Measurements from ENCODE around the gene ENOX1. TPM values are rescaled to one million over a fixed set of nuclear protein-coding genes. Genes with fewer than 3 reads are reported as not detected.
A peak's percentile ranks its signal among the peaks of the same experiment; 100 is the strongest.
"Not testable (repeated sequence)": the region's sequence is repeated elsewhere in the genome, so short reads cannot be mapped to it uniquely, and the experiment has no call there.

The ENOX1 gene
- total RNA-seq, 1 donor from 2014 or later = 0.79 TPM

- DNase-seq (ENCODE audit: low read depth) (no peak), FAIRE-seq (no peak)
- no peaks in the 10 kb centered on the region for H3K36me3 ChIP-seq (ENCODE audit: control insufficient read depth, insufficient read depth, low read length)
- H3K27me3 ChIP-seq (ENCODE audit: control insufficient read depth, insufficient read depth, low read length) = no peaks in the 10 kb centered on the region
- H3K4me3 ChIP-seq (ENCODE audit: low read depth, low read length) = no peak overlapping the region
- TF ChIP-seq CTCF (IDR thresholded peaks at IDR 0.05; ENCODE audit: insufficient read depth, low read length, severe bottlenecking) = no peak
Measured at GRCh38 chr13:43170506-43170905, 616.3 kb downstream of the ENOX1 start.

GRCh38 chr13:43168434-43168833 is 618.3 kb downstream of the ENOX1 start:
- not testable (repeated sequence) for H3K36me3 ChIP-seq (ENCODE audit: control insufficient read depth, insufficient read depth, low read length); H3K4me3 ChIP-seq (ENCODE audit: low read depth, low read length); H3K27me3 ChIP-seq (ENCODE audit: control insufficient read depth, insufficient read depth, low read length); FAIRE-seq; DNase-seq (ENCODE audit: low read depth)

GRCh38 chr13:43167731-43168130 is 619.0 kb downstream of the ENOX1 start:
- DNase-seq (ENCODE audit: low read depth) (no peak), FAIRE-seq (no peak)
- H3K36me3 ChIP-seq (ENCODE audit: control insufficient read depth, insufficient read depth, low read length) = no peaks in the 10 kb centered on the region
- H3K4me3 ChIP-seq (ENCODE audit: low read depth, low read length) = no peak overlapping the region
- no peaks in the 10 kb centered on the region for H3K27me3 ChIP-seq (ENCODE audit: control insufficient read depth, insufficient read depth, low read length)
- TF ChIP-seq CTCF (IDR thresholded peaks at IDR 0.05; ENCODE audit: insufficient read depth, low read length, severe bottlenecking) = no peak

GRCh38 chr13:43166644-43167457 is 619.9 kb downstream of the ENOX1 start:
- H3K27me3 ChIP-seq (ENCODE audit: control insufficient read depth, insufficient read depth, low read length) = no peaks in the 10 kb centered on the region
- FAIRE-seq = peak; percentile 81
- no peak for TF ChIP-seq CTCF (IDR thresholded peaks at IDR 0.05; ENCODE audit: insufficient read depth, low read length, severe bottlenecking)
- no peak overlapping the region for H3K4me3 ChIP-seq (ENCODE audit: low read depth, low read length)
- no peaks in the 10 kb centered on the region for H3K36me3 ChIP-seq (ENCODE audit: control insufficient read depth, insufficient read depth, low read length)
- DNase-seq (ENCODE audit: low read depth) = no peak

Other genes with a start within 250 kb of the ENOX1 start
- gene CCDC122, start 92.8 kb upstream of the ENOX1 start, total RNA-seq = 4.7 and 11.9 TPM in 2 replicates
- 6.1 and 8.7 TPM in 2 replicates for gene LACC1, start 92.9 kb upstream of the ENOX1 start, total RNA-seq

Data from bronchial epithelial cell (primary cell).